HepG2 (cell line): ENCODE data around the gene LIFR. TPM values are rescaled to one million over a fixed set of nuclear protein-coding genes. Genes with fewer than 3 reads are reported as not detected.

Source experiments
- ETS1 ChIP-seq: sonication (generic); formaldehyde crosslinking; IDR thresholded peaks from 2 replicates; pipeline ENCODE4 v1.4.0; 2020; ENCODE audit warnings: missing genetic modification reagents
- ETV6 ChIP-seq: sonication (generic); formaldehyde crosslinking; conservative IDR thresholded peaks from 2 replicates; pipeline ENCODE4 v1.4.0; 2020; ENCODE audit warnings: missing genetic modification reagents
- FOXJ3 ChIP-seq: sonication (generic); formaldehyde crosslinking; IDR thresholded peaks from 2 replicates; pipeline ENCODE4 v1.4.0; 2020; ENCODE audit warnings: missing genetic modification reagents, mild to moderate bottlenecking, borderline replicate concordance
- FOXP1 ChIP-seq, 2 experiments: fragments of 450-650 bp in 1 of 2; IDR thresholded peaks; 2 replicates each; pipeline ENCODE4 v1.6.1; 2017 to 2018; ENCODE audit warnings: antibody characterized with exemption in 1 of 2
- GTF2F1 ChIP-seq: fragments of 150-350 bp; IDR thresholded peaks from 2 replicates; pipeline ENCODE4 v1.6.1; 2014; ENCODE audit warnings: low read length
- MAFG ChIP-seq: sonication (generic); formaldehyde crosslinking; IDR thresholded peaks from 2 replicates; pipeline ENCODE4 v1.5.1; 2020; ENCODE audit warnings: mild to moderate bottlenecking, missing genetic modification reagents
- MEF2D ChIP-seq: sonication (generic); formaldehyde crosslinking; IDR thresholded peaks from 2 replicates; pipeline ENCODE4 v1.5.1; 2020; ENCODE audit warnings: mild to moderate bottlenecking, missing genetic modification reagents
- NBN ChIP-seq: fragments of 450-650 bp; conservative IDR thresholded peaks from 2 replicates; pipeline ENCODE4 v1.6.1; 2017
- NCOA1 ChIP-seq: sonication (generic); formaldehyde crosslinking; IDR thresholded peaks from 2 replicates; pipeline ENCODE4 v1.9.0; 2021; ENCODE audit warnings: missing genetic modification reagents
- NONO ChIP-seq, 2 experiments: fragments of 450-650 bp in 1 of 2; sonication (generic) in 1 of 2; formaldehyde crosslinking in 1 of 2; IDR thresholded peaks in 1 of 2; conservative IDR thresholded peaks in 1 of 2; 2 replicates each; pipeline versions ENCODE4 v1.6.1 to v1.8.0; 2017 to 2022; ENCODE audit warnings: mild to moderate bottlenecking in 1 of 2, missing genetic modification reagents in 1 of 2, moderate library complexity in 1 of 2
- PAF1 ChIP-seq: IDR thresholded peaks from 2 replicates; pipeline ENCODE4 v1.6.1; 2016; ENCODE audit warnings: missing genetic modification reagents, missing compliant biosample characterization
- PCBP2 ChIP-seq: fragments of 200-400 bp; formaldehyde crosslinking; optimal IDR thresholded peaks from 2 replicates; pipeline ENCODE3; 2018; ENCODE audit warnings: low read length, low read depth; ENCODE audit not compliant: poor library complexity, severe bottlenecking
- PRDM10 ChIP-seq: sonication (generic); formaldehyde crosslinking; IDR thresholded peaks from 2 replicates; pipeline ENCODE4 v1.4.0; 2020; ENCODE audit warnings: low read depth, missing genetic modification reagents
- RELA ChIP-seq: sonication (generic); formaldehyde crosslinking; IDR thresholded peaks from 2 replicates; pipeline ENCODE4 v1.4.0; 2020; ENCODE audit warnings: missing genetic modification reagents
- SMAD9 ChIP-seq: sonication (generic); formaldehyde crosslinking; IDR thresholded peaks from 2 replicates; pipeline ENCODE4 v1.5.1; 2020; ENCODE audit warnings: mild to moderate bottlenecking, missing genetic modification reagents
- TAF15 ChIP-seq: fragments of 200-400 bp; formaldehyde crosslinking; IDR thresholded peaks from one replicate; pipeline ENCODE4 v1.6.1; 2018; ENCODE audit warnings: mild to moderate bottlenecking, low read depth, low read length; ENCODE audit not compliant: poor library complexity, severe bottlenecking
- ZBTB4 ChIP-seq: sonication (generic); formaldehyde crosslinking; IDR thresholded peaks from 2 replicates; pipeline ENCODE4 v1.4.0; 2020; ENCODE audit warnings: missing genetic modification reagents, mild to moderate bottlenecking, borderline replicate concordance
- ZNF772 ChIP-seq: sonication (generic); formaldehyde crosslinking; IDR thresholded peaks from 2 replicates; pipeline ENCODE4 v1.5.0; 2020; ENCODE audit warnings: mild to moderate bottlenecking, missing genetic modification reagents
- polyA plus RNA-seq, 8 experiments: library from polyadenylated mRNA; depleted of rRNA in 3 of 8; stranded (reverse) in 7 of 8; unstranded in 1 of 8; fragments of >200 nt; fragmentation: Illumina TruSeq in 4 of 8; extraction: Trizol in 4 of 8; gene quantifications; 2 replicates each; pipeline versions ENCODE4 v1.2.1 to v1.2.3, GENCODE V29; 2011 to 2016; ENCODE audit warnings: low read depth in 4 of 8, missing spikeins in 1 of 8, mixed read lengths in 1 of 8; ENCODE audit not compliant: insufficient read depth in 1 of 8
- total RNA-seq, 5 experiments: library from RNA; depleted of rRNA; stranded (reverse); fragments of >200 nt; fragmentation: Illumina TruSeq; extraction: Trizol; gene quantifications; 2 replicates each; pipeline ENCODE4 v1.2.3, GENCODE V29; 2016; ENCODE audit warnings: low read depth in 1 of 5
- TF ChIP-seq, protein P1 (sequence below): sonication (generic); formaldehyde crosslinking; IDR thresholded peaks from 2 replicates; pipeline ENCODE4 v1.5.1; 2020; ENCODE audit warnings: missing genetic modification reagents, mild to moderate bottlenecking, borderline replicate concordance
- TF ChIP-seq, protein P2 (sequence below): sonication (generic); formaldehyde crosslinking; IDR thresholded peaks from 2 replicates; pipeline ENCODE4 v1.8.1; 2023; ENCODE audit warnings: mild to moderate bottlenecking, missing genetic modification reagents, borderline replicate concordance

LIFR gene
- total and polyA plus RNA-seq, 2 of the 13 experiments (the other 11 are each of a cell fraction or from before 2014, with no cell fraction given) = 6.3 to 25.2 TPM

GRCh38 chr5:38528162-38528703 is 28.2 kb downstream of the LIFR start (continued):
- TF ChIP-seq ZBTB4 (CRISPR knock-in tag) (peak; percentile 53; the same call in 1 of the 2 replicates), ZNF772 (CRISPR knock-in tag) (no peak), NBN (no peak), NCOA1 (CRISPR knock-in tag) (no peak), TAF15 (no peak), RELA (CRISPR knock-in tag) (no peak), FOXJ3 (no peak), ETV6 (CRISPR knock-in tag) (no peak), ETS1 (CRISPR knock-in tag) (no peak), MAFG (CRISPR knock-in tag) (no peak), FOXP1 (IDR thresholded peaks at IDR 0.05) (no peak), FOXP1 (CRISPR knock-in tag; IDR thresholded peaks at IDR 0.05) (peak; percentile 56), PCBP2 (no peak), MEF2D (peak; percentile 42; the same call in 1 of the 2 replicates), PRDM10 (CRISPR knock-in tag) (peak; percentile 83; the same call in 1 of the 2 replicates), GTF2F1 (no peak), PAF1 (CRISPR knock-in tag) (no peak), NONO (IDR thresholded peaks at IDR 0.05) (no peak), NONO (CRISPR knock-in tag; conservative IDR thresholded peaks at IDR 0.05) (peak; percentile 84), SMAD9 (CRISPR knock-in tag) (no peak)
- TF ChIP-seq, protein P1, sequence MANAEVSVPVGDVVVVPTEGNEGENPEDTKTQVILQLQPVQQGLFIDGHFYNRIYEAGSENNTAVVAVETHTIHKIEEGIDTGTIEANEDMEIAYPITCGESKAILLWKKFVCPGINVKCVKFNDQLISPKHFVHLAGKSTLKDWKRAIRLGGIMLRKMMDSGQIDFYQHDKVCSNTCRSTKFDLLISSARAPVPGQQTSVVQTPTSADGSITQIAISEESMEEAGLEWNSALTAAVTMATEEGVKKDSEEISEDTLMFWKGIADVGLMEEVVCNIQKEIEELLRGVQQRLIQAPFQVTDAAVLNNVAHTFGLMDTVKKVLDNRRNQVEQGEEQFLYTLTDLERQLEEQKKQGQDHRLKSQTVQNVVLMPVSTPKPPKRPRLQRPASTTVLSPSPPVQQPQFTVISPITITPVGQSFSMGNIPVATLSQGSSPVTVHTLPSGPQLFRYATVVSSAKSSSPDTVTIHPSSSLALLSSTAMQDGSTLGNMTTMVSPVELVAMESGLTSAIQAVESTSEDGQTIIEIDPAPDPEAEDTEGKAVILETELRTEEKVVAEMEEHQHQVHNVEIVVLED (CRISPR knock-in tag) = peak; percentile 26; the same call in 1 of the 2 replicates
- TF ChIP-seq, protein P2, sequence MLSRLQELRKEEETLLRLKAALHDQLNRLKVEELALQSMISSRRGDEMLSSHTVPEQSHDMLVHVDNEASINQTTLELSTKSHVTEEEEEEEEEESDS (CRISPR knock-in tag) = no peak
